GM12878 (cell line): ENCODE data around the gene NR1I2. TPM values are rescaled to one million over a fixed set of nuclear protein-coding genes. Genes with fewer than 3 reads are reported as not detected.

Source experiments
- ATAC-seq: fragments of 200-7000 bp; cut with Tn5 transposase; 3 replicates; pipeline ENCODE4 v1.9.1; 2020; ENCODE audit warnings: mild to moderate bottlenecking, moderate library complexity
- Bru-seq: library from RNA; stranded (reverse); fragments of 400-500 nt; gene quantifications from one replicate; lab custom pipeline; 2021; lab: Mats Ljungman, UMichigan
- BruChase-seq, 2 experiments: library from RNA; stranded (reverse); fragments of 400-500 nt; gene quantifications; one replicate each; lab custom pipeline; 2021; lab: Mats Ljungman, UMichigan
- BruUV-seq: library from RNA; stranded (reverse); fragments of 400-500 nt; replicated peaks from 2 replicates; lab custom pipeline; 2021; lab: Mats Ljungman, UMichigan
- CTCF ChIA-PET: fragments of 300-600 bp; sonication (Branson Sonifier 250); formaldehyde crosslinking; extraction: SDS; loops from one replicate; lab custom pipeline; 2021; ENCODE audit warnings: inconsistent platforms; lab: Yijun Ruan, JAX
- POLR2A ChIA-PET: fragments of 350-600 bp; formaldehyde crosslinking; extraction: SDS; loops from one replicate; lab custom pipeline; 2021; ENCODE audit warnings: inconsistent platforms; lab: Charles Lee
- RAD21 ChIA-PET: fragments of 300-600 bp; sonication (Branson Sonifier 250); formaldehyde crosslinking; loops from one replicate; lab custom pipeline; 2023; ENCODE audit warnings: antibody characterized with exemption; ENCODE audit not compliant: unreplicated experiment; lab: Charles Lee
- SMC1A ChIA-PET: fragments of 300-600 bp; sonication (Branson Sonifier 250); formaldehyde crosslinking; loops from one replicate; lab custom pipeline; 2023; ENCODE audit not compliant: unreplicated experiment, uncharacterized antibody; lab: Charles Lee
- DNase-seq: peaks from one replicate; pipeline ENCODE4 v3.0.0-alpha.2; 2011; ENCODE audit warnings: low read depth, low spot score
- FAIRE-seq: peaks from 3 replicates; lab custom pipeline; 2011; peaks lifted over from hg19 to GRCh38; lab: Jason Lieb, UNC
- H2AFZ ChIP-seq: 2 replicates; pipeline ENCODE4 v1.6.0; 2011; ENCODE audit warnings: low read depth, low read length, control low read depth; ENCODE audit not compliant: control insufficient read depth
- H3K27ac ChIP-seq: 2 replicates; pipeline ENCODE4 v1.5.1; 2011; ENCODE audit warnings: control low read depth; ENCODE audit not compliant: control insufficient read depth, insufficient read depth
- H3K27me3 ChIP-seq, 2 experiments: replicated peaks in 1 of 2; 2 replicates each; pipeline versions ENCODE4 v1.6.0 to v1.6.1; 2011; ENCODE audit warnings: low read length in 1 of 2; ENCODE audit not compliant: control insufficient read depth in 2 of 2, insufficient read depth in 2 of 2
- H3K36me3 ChIP-seq, 2 experiments: 2 replicates each; pipeline ENCODE4 v1.5.1; 2011; ENCODE audit warnings: low read length in 1 of 2; ENCODE audit not compliant: control insufficient read depth in 2 of 2, insufficient read depth in 2 of 2
- H3K4me1 ChIP-seq: 2 replicates; pipeline ENCODE4 v1.6.1; 2011; ENCODE audit warnings: mild to moderate bottlenecking, low read length, moderate library complexity, mixed read lengths; ENCODE audit not compliant: control insufficient read depth, insufficient read depth
- H3K4me2 ChIP-seq: 2 replicates; pipeline ENCODE4 v1.6.0; 2011; ENCODE audit warnings: control low read depth; ENCODE audit not compliant: control insufficient read depth, insufficient read depth
- H3K4me3 ChIP-seq: fragments of 200-600 bp; sonication (generic); 2 replicates; pipeline ENCODE4 v1.5.1; 2016
- H3K79me2 ChIP-seq: 2 replicates; pipeline ENCODE4 v1.6.0; 2011; ENCODE audit warnings: low read length; ENCODE audit not compliant: control insufficient read depth, insufficient read depth
- H3K9ac ChIP-seq: 2 replicates; pipeline ENCODE4 v1.8.0; 2011; ENCODE audit warnings: low read length, control low read depth, mixed read lengths; ENCODE audit not compliant: control insufficient read depth, insufficient read depth
- H3K9me3 ChIP-seq: replicated peaks from 3 replicates; pipeline ENCODE4 v1.5.1; 2011; ENCODE audit warnings: mild to moderate bottlenecking, low read length; ENCODE audit not compliant: control insufficient read depth, insufficient read depth
- H4K20me1 ChIP-seq: 2 replicates; pipeline ENCODE4 v1.6.0; 2011; ENCODE audit not compliant: control insufficient read depth, insufficient read depth
- PKNOX1 ChIP-seq: fragments of 450-650 bp; IDR thresholded peaks from 2 replicates; pipeline ENCODE4 v1.6.1; 2016; ENCODE audit warnings: mild to moderate bottlenecking
- RFX5 ChIP-seq: IDR thresholded peaks from 2 replicates; pipeline ENCODE4 v1.6.1; 2011; ENCODE audit warnings: low read depth, low read length, improper control_type of control experiment
- WGBS: methylation state at CpG from one replicate; pipeline ENCODE4 v1.1.6; 2016; ENCODE audit warnings: low lambda C conversion rate; ENCODE audit not compliant: insufficient replicate concordance, insufficient coverage; ENCODE audit errors: missing lambda C conversion rate; 5-methylcytosine and 5-hydroxymethylcytosine counted together
- in situ Hi-C: fragments of 300-500 bp; cut with MboI; formaldehyde crosslinking; loops from 9 replicates; pipeline ENCODE4 v1.14.3; 2018; ENCODE audit warnings: mixed read lengths
- intact Hi-C: fragments of 100-400 bp; cut with micrococcal nuclease; formaldehyde crosslinking; loops from one replicate; pipeline ENCODE4 v1.14.2; 2022; ENCODE audit not compliant: unreplicated experiment
- long read RNA-seq, 2 experiments: library from polyadenylated mRNA; unstranded; transcript quantifications; one replicate each; pipeline ENCODE4 v2.0.0, GENCODE V29; 2019 to 2020
- polyA minus RNA-seq, 3 experiments: library from RNA; depleted of rRNA, polyadenylated mRNA; stranded (reverse); fragments of >200 nt; gene quantifications; 2 replicates each; pipeline ENCODE4 v1.2.3, GENCODE V29; 2011
- polyA plus RNA-seq, 11 experiments: library from polyadenylated mRNA; depleted of rRNA in 4 of 11; unstranded in 6 of 11; stranded (reverse) in 5 of 11; fragments of >200 nt; fragmentation: Nextera tagmentation in 4 of 11; fragmentation: Illumina TruSeq in 1 of 11; extraction: Ambion mirVana in 4 of 11; extraction: Trizol in 1 of 11; gene quantifications; 1 replicate in 1 of 11; 2 replicates in 10 of 11; pipeline versions ENCODE4 v1.2.1 to v1.2.3, GENCODE V29; 2011 to 2016; ENCODE audit warnings: inconsistent platforms in 2 of 11, missing spikeins in 2 of 11, low read depth in 1 of 11
- total RNA-seq, 4 experiments: library from RNA; depleted of rRNA in 3 of 4; stranded (reverse); fragments of >200 nt in 3 of 4; fragmentation: Illumina TruSeq in 1 of 4; extraction: Trizol in 1 of 4; gene quantifications; 2 replicates each; pipeline versions ENCODE4 v1.2.1 to v1.2.3, GENCODE V29; 2013 to 2021

Gene NR1I2
- 2.1 and 3.3 TPM in 2 replicates for total RNA-seq (2013; cell fraction: nucleolus; rRNA removed)
- total RNA-seq (2014; rRNA removed) (0.62 and 0.76 TPM in 2 replicates), total RNA-seq (2014; rRNA removed; fragmentation: Illumina TruSeq; extraction: Trizol) (0.41 and 0.45 TPM in 2 replicates), total RNA-seq (2021) (0.90 and 0.96 TPM in 2 replicates), polyA plus RNA-seq (2011; rRNA removed) (0.09 and 0.26 TPM in 2 replicates), polyA plus RNA-seq (2014; fragmentation: Illumina TruSeq; extraction: Trizol) (0.32 and 0.51 TPM in 2 replicates), polyA plus RNA-seq (2014; fragmentation: Nextera tagmentation; extraction: Ambion mirVana) (under 1 TPM; 0.03 to 0.16 TPM), polyA plus RNA-seq (2014; rRNA removed) (0.90 and 1.0 TPM in 2 replicates), polyA plus RNA-seq (2016; fragmentation: Nextera tagmentation; extraction: Ambion mirVana) (under 1 TPM; 0.28 to 0.87 TPM), polyA minus RNA-seq (2011; rRNA and poly(A)+ RNA removed) (0.29 and 0.46 TPM in 2 replicates), Bru-seq, nascent RNA (percentile 30 among the genes with signal in this experiment), BruChase-seq, experiment 1, labeled RNA remaining after a 6-hour chase (percentile 23 among the genes with signal in this experiment), BruChase-seq, experiment 2, labeled RNA remaining after a 2-hour chase (percentile 22 among the genes with signal in this experiment)
- 0.20 TPM for polyA plus RNA-seq (2011; ENCODE audit: low read depth)
- 0.22 and 0.32 TPM in 2 replicates for polyA plus RNA-seq (2011; cell fraction: cytosol; rRNA removed)
- 0.98 and 1.3 TPM in 2 replicates for polyA plus RNA-seq (2011; cell fraction: nucleus; rRNA removed)
- polyA plus RNA-seq (2012): 0.30 and 0.52 TPM in 2 replicates
- not detected in 2 replicates for polyA minus RNA-seq (2011; cell fraction: cytosol; rRNA and poly(A)+ RNA removed)
- polyA minus RNA-seq (2011; cell fraction: nucleus; rRNA and poly(A)+ RNA removed): 0.73 and 0.77 TPM in 2 replicates
- long read RNA-seq, experiment 1: 0 reads
- long read RNA-seq, experiment 2, partial matches to known transcripts: 0 of 1 reads
- long read RNA-seq, experiment 2, other reads (novel, unspliced or antisense): 1 of 1 reads

GRCh38 chr3:119781330-119782198 lies at the start of gene NR1I2:
Gene NR1I2, plus strand, starts transcription at chr3:119782101.
- ATAC-seq (no peak), FAIRE-seq (no peak), DNase-seq (no peak)
- in situ Hi-C loops: no loop called here
- 59% methylated on average over 10 of the region's 10 CpGs for WGBS
- CTCF ChIA-PET: no interaction called here
- POLR2A ChIA-PET: no interaction called here
- Histone ChIP-seq H3K9ac (no peak within 1 kb of the TSS), H2AFZ (no peak within 1 kb of the TSS), H4K20me1 (no peaks in the 10 kb centered on the region), H3K36me3 (no peaks in the 10 kb centered on the region), H3K4me3 (no peak within 1 kb of the TSS), H3K27me3 (no peaks in the 10 kb centered on the region), H3K9me3 (no peaks in the 10 kb centered on the region), H3K4me2 (no peak within 1 kb of the TSS), H3K27ac (no peak within 1 kb of the TSS), H3K4me1 (peaks cover 15% of the 10 kb centered on the region; the same call in 1 of the 2 replicates), H3K79me2 (no peaks in the 10 kb centered on the region)
- intact Hi-C loops: no loop called here
- SMC1A ChIA-PET: interaction anchor here (1.4 to 1.6 kb wide), 2 partner anchors 23 to 58 kb away, joined by 3 to 4 read pairs; no protein-coding TSS in a partner anchor
- RAD21 ChIA-PET: no interaction called here
- no TSS peak for BruUV-seq
- TF ChIP-seq PKNOX1 (0 out of 2 replicates have a peak, but pooled peaks have one; percentile 19), RFX5 (no peak)
